ENCODE results near the gene ZNF658.
"Not testable (repeated sequence)": the region's sequence is repeated elsewhere in the genome, so short reads cannot be mapped to it uniquely, and the experiment has no call there.

The ZNF658 gene

DNA sequence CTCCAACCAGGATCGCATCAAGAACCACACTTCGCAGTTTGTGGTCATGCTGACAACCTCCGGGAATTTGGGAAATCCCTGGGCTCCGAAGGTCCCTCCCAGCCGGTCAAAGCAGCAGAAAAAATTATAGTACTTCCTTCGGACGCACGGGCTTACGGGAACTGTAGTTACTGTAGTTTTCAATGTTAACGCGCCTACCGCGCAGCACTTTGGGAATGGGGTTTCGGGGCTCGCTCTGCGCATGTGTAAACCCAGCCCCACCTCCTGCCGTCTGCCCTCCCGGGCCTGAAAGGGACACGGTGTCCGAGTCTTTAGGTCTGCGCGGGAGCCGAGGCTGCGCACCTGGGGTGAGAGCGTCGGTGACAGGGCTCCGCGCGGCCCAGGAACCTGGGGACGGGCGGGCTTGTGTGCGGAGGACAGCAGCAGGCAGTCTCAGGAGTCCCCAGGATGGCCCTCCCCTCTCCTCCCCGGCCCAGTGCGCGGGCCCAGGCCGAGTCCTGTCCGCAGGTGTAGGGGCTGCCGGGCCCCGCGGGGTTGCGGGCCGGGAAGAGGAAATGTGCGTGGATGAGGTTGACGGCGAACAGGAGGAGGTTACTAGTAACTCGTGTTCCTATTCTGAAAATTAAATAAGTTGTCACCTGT, at the start of gene ZNF658:
Gene ZNF658 (plus strand): TSS at position 236 of the 642 bp plus-strand sequence. CDS start 2,837 bp downstream, outside the sequence.
- peak; percentile 73 for DNase-seq (ENCODE audit: low read depth)
- H3K4me3 ChIP-seq (ENCODE audit: low read depth, low read length) = peak within 1 kb of the TSS; percentile 54

DNA sequence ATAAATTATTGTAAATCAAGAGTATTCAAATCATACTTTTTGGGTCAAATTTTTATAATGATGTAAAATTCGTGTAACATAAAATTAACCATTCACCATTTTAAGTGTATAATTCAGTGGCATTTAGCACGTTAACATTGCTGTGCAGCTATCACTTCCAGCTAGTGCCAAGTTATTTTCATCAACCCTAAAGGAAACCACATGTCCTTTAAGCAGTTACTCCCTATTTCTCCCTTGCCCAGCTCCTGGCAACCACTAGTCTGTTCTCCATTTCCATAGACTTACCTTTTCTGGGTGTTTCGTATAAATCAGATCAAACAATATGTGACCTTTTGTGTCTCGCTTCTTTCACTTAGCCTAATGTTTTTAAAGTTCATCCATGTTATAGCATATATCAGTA, 38.8 kb upstream of the ZNF658 start:
- not testable (repeated sequence) for DNase-seq (ENCODE audit: low read depth); H3K4me3 ChIP-seq (ENCODE audit: low read depth, low read length)

DNA sequence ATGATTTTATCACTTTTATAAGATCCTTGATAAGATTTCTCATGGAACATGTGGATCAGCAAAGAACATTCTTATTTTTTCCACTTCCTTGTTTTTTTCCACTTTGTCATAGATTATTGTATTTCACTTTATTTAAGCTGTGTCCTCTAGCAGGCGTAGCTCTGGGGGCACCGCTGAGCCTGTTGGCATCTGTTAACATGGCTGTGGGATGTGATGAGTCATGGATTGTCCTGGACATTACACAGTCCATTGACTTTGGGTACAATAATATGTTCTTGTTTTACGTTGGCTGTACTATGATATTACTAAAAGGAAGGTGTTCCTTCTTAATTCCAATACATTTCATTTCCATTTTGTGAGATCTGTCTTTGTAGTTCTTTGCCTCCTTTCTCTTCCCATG, 31.9 kb upstream of the ZNF658 start:
- not testable (repeated sequence) for DNase-seq (ENCODE audit: low read depth)

DNA sequence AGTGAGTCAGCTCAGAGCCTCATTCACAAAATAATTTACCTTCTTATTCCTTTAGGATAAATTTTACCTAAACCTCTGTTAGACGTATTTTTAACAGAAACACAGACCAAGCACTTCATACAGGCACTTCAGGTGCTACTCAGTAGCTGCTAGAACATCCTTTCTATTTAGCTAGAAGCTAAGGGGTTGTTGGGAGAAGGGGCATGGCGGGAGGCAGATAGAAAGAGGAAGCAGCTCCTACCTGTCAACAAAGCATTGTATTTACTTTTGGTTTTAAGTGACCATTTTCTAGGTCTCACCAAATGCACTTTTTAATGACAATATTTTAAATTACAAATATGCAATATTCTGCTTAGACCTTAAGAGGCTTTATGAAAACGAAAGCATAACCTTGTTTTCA, 19.9 kb upstream of the ZNF658 start:
- H3K4me3 ChIP-seq (ENCODE audit: low read depth, low read length); DNase-seq (ENCODE audit: low read depth): not testable (repeated sequence)

More for the DNA sequence above, 31.9 kb upstream of the ZNF658 start:
- not testable (repeated sequence) for H3K4me3 ChIP-seq (ENCODE audit: low read depth, low read length)

GRCh38 chr9:66881847-66882246, 18.7 kb upstream of the ZNF658 start:
- DNase-seq (ENCODE audit: low read depth); H3K4me3 ChIP-seq (ENCODE audit: low read depth, low read length): not testable (repeated sequence)

GRCh38 chr9:66890334-66890733, 10.2 kb upstream of the ZNF658 start:
- not testable (repeated sequence) for H3K4me3 ChIP-seq (ENCODE audit: low read depth, low read length); DNase-seq (ENCODE audit: low read depth)

DNA sequence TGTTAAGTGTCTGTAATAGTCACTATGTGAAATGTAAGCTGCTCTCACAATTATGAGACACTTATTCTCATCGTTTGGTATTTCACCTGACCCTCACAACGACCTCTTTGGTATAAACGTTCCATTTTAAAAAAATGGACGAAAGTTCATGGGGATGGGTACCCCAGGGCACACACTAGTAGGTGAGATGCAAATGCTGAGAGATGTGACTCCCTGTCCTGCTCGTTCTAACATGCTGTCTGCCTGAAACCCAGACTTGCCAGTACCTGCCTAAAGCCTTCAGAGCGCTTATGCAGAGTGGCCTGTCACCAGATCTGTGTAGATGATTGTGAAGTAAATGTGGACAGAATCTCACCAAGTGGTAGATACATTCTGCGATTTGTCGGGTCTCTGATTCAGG, 616 bp downstream of the ZNF658 start:
- peak overlapping the region; percentile 54 for H3K4me3 ChIP-seq (ENCODE audit: low read depth, low read length)
- DNase-seq (ENCODE audit: low read depth) = not testable (repeated sequence)

GRCh38 chr9:66909560-66909959, 9.0 kb downstream of the ZNF658 start:
- not testable (repeated sequence) for H3K4me3 ChIP-seq (ENCODE audit: low read depth, low read length); DNase-seq (ENCODE audit: low read depth)

DNA sequence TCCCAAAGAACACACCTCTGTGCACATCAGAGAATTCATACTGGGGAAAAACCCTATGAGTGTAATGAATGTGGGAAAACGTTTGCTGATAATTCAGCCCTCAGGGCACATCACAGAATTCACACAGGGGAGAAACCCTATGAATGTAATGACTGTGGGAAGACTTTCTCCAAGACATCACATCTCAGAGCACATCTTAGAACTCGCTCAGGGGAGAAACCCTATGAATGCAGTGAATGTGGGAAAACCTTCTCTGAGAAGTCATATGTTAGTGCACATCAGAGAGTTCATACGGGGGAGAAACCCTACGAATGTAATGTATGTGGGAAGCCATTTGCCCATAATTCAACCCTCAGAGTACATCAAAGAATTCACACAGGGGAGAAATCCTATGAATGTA, 19.5 kb downstream of the ZNF658 start:
- not testable (repeated sequence) for H3K4me3 ChIP-seq (ENCODE audit: low read depth, low read length); DNase-seq (ENCODE audit: low read depth)

DNA sequence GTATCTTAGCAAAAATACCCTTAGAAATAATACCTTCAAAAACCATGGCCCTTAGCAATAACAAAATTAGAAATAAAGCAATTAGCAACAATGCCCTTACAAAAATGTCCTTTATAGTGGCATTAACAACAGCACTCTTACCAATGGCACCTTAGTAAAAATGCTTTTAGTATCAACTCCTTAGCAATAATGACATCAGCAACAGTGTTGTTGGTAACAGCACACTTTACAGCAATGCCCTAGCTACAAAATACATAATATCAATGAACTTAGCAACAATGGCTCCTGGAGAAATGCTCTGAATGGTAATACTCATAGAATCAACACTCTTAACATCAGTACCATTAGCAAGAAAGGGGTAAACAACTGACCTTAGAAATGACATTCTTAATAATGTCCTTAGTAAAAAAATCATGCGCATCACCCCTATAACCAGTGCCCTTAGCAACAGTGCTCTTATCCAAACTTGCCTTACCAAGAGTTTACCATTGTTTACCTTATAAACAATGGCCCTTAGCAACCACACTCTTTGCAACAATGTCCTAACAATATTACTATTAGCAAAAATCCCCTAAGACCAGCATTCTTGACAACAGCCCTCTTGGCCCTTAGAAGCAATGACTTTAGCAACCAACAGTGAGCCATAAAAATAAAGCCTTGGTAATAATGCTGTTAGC, 35.8 kb downstream of the ZNF658 start:
- H3K4me3 ChIP-seq (ENCODE audit: low read depth, low read length); DNase-seq (ENCODE audit: low read depth): not testable (repeated sequence)

GRCh38 chr9:66937662-66938061, 37.1 kb downstream of the ZNF658 start:
- DNase-seq (ENCODE audit: low read depth); H3K4me3 ChIP-seq (ENCODE audit: low read depth, low read length): not testable (repeated sequence)

DNA sequence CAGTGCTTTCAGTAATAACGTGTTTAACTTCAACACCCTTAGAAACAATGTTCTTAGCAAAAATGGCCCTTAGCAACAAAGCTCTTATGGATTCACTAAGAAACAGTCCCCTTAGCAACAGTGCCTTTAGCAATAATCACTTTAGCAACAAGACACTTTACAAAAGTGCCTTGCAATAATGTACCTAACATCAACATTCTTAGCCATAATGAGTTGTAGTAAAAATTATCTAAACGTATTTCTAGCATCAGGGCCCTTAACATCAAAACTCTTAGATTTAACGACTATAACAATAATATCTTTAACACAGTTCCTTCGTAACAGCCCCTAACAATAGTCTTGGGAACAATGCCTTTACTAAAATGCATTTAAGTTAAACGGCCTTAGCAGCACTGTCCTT, 37.8 kb downstream of the ZNF658 start:
- not testable (repeated sequence) for H3K4me3 ChIP-seq (ENCODE audit: low read depth, low read length); DNase-seq (ENCODE audit: low read depth)

- DNase-seq (ENCODE audit: low read depth) = not testable (repeated sequence)
Measured at GRCh38 chr9:66939878-66940830, 39.6 kb downstream of the ZNF658 start.

GRCh38 chr9:66942400-66943155, 42.1 kb downstream of the ZNF658 start:
- DNase-seq (ENCODE audit: low read depth); H3K4me3 ChIP-seq (ENCODE audit: low read depth, low read length): not testable (repeated sequence)

More at GRCh38 chr9:66939878-66940830, 39.6 kb downstream of the ZNF658 start:
- H3K4me3 ChIP-seq (ENCODE audit: low read depth, low read length) = not testable (repeated sequence)

DNA sequence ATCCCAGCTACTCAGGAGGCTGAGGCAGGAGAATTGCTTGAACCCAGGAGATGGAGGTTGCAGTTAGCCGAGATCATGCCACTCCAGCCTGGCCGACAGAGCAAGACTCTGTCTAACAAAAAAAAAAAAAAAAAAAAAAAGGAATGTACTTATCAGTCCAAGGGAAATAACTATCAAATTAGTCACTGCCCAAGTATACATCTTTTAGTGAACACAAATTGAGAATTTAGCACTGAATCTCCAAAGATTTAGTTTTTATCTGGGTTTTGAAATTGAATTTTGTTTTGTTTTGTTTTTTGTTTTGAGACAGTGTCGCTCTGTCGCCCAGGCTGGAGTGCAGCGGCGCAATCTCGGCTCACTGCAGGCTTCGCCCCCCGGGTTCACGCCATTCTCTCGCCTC, 52.1 kb downstream of the ZNF658 start:
- H3K4me3 ChIP-seq (ENCODE audit: low read depth, low read length); DNase-seq (ENCODE audit: low read depth): not testable (repeated sequence)
